Non-pigmented ciliary epithelial cell (primary cell): ENCODE results near the gene PDE4B.

Experiments
- DNase-seq: peaks from one replicate; pipeline ENCODE4 v3.0.0-alpha.2; 2010; ENCODE audit warnings: low read depth

The PDE4B gene

DNA sequence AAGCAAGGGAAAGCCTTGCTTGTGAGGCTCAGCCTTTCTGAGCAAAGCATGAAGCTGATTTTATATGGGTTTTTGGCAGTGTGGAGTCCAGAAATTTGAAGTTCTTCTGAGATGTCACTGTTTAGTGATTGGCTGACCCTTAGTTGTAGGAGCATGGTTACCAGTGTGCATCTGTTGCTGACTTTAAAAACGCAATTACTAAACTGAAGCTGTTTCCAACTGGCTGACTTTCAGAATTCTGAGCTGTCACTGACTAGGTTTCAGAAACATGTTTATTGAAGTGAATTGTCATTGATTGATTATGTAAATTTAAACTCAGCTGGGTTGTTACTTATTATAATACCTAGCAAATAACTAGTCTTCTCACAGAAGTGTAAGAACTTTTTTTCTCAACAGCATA lies 89.4 kb downstream of the PDE4B start:
- DNase-seq, result no peak

DNA sequence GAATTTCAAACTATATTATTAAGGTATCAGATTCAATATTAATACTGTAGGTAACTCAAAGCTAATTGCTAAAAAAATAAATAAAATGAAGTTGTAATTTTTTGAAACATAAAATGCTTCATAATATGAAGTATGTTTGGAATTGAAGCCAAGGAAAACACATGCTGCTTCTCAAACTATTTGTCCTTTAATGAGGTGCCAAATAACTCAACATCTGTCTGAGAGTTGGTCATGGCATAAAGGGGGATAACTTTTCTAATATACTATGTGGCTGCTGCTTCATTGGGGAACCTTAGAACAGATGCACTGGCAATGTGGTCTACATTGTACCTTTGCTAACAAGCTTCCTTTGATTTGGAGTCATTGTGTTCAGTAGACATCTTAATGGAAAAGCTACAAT lies 96.7 kb downstream of the PDE4B start:
- DNase-seq, result no peak

DNA sequence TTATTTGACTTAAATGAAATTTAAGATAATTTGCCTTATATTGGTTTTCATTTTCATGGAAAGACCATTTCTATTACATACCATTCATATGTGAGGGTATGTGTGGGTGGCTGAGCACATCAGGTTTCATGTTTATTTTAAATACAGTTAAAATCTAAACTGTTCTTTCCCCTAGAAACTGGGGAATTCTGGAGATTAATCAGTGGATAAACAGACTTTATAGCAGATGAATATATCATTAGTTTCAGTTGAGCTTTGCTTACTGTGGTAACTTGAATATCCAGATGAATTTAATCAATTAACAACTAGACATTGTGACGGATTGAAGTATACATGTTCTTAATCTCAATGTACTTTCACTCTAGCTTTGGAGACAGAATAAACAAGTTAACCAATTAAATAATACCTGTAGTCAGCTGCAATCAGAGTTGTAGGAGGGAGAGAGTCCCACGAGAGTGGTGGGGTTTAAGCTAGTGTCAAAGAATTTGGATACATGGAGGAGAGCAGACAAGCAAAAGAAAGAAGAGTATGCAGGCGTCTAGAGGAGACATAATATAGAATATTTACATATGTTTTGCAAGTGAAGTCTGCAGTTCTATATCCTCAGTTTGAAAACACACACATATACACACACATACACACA lies 97.6 kb downstream of the PDE4B start:
- DNase-seq, result no peak

DNA sequence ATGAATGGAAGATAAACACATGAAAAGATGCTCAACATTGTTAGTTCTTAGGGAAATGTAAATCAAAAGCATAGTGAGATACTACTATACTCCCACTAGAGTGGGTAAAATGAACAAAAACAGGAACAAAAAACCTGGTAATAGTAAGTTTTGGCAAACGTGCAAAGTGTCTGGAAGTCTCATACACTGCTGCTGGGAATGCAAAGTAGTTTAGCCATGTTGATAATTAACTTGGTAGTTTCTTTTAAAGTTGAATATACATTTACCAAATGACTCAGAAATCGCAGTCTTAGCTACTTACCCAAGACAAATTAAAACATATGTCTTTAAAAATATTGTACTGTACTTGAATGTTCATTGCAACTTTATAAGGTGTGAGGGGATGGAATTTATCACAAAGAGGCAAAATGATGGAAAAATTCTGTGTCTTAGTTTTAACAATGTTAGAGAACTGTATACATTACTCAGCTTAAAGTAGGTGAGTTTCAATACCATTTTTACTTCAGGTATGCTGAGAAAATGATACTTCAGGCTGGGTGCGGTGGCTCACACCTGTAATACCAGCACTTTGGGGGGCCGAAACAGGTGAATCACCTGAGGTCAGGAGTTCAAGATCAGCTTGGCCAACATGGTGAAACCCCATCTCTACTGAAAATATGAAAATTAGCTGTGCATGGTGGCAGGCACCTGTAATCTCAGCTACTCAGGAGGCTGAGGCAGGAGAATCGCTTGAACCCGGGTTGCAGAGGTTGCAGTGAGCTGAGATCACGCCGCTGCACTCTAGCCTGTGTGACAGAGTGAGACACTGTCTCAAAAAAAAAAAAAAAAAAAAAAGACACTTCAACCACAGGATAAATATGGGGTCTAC lies 102.3 kb downstream of the PDE4B start:
- no peak for DNase-seq

DNA sequence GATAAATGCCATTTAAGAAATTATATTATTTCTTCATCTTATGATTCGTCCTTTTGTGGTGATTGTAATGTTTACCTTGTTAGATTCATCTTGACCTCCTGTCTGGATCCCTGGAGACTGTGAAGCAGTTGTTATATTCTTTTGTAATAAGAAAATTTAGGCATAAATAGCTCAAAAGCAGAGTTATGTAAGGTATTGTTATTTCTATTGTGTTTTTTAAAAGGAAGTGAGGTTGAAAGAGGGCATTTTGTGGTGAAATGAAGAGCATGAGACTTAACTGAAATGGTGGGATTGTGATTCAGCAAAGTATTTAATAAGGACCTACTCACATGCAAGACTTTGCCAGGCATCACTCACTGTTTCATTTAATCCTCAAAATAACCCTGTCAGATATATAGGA lies 104.0 kb downstream of the PDE4B start:
- DNase-seq, result no peak

DNA sequence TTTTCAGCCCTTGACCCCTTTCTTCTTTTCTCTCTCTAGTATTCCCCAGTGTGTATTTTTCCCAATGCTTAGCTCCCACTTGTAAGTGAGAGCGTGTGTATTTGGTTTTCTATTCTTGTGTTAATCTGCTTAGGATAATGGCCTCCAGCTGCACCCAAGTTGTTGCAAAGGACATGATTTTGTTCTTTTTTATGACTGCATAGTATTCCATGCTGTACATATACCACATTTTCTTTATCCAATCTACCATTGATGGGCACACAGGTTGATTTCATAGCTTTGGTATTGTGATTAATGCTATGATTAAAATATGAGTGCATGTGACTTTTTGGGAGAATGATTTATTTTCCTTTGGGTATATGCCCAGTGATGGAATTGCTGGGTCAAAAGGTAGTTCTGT lies 104.8 kb downstream of the PDE4B start:
- no peak for DNase-seq

DNA sequence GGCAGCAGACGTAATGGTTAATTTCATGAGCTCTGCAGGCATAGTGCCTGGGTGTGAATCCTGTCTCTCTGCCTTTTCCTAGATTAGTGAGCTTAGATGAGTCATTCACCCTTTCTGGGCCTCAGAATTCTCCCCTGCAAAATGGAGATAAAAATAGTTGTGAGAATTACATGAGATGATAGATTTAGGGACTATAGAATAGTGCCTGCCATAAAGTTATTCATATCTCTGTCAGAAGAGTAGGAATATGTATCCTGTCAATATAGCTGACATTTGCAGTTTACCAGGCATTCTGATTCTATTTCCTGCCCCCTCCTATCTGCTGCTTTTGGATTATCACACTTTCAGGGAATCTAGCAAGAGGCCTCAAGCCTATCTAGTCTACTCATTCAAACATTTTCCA lies 112.0 kb downstream of the PDE4B start:
- DNase-seq, result no peak

DNA sequence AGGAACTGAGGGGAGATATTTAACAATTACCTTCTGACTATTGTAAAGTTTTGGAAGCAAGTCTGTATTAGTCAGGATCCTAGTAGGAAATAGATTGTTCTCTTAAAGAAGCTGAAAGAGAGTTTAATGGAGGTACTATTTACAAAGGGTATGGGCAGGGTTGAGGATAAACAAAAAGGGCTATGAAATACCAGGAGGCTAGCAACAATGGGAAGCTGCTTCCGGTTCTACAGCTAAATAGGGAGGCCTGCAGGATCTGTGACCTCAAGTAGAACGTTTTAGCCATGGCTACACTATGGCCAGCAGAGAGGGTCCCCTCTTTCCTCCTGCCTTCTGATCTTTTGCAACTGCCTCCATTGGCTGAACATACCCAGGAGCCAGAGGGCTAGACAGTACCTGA lies 117.7 kb downstream of the PDE4B start:
- no peak for DNase-seq

DNA sequence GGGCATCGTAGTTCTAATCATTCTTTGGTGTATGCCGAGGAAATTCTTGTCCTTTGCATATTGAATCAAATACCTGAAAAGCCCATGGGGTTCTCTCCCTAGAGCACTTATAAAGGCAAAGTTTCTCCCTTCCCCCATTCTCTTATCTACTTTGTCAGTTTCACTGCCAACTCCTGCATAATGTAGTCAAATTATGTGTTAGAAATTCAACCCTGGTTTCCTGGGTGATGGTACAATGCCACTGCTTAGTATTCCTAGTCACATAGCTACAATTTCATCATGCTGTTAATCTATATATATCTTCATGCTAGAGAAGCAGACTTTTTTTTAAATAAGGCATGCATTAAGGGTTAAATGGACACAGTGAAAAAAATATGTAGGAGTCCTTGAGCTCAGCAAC lies 119.0 kb downstream of the PDE4B start:
- no peak for DNase-seq

DNA sequence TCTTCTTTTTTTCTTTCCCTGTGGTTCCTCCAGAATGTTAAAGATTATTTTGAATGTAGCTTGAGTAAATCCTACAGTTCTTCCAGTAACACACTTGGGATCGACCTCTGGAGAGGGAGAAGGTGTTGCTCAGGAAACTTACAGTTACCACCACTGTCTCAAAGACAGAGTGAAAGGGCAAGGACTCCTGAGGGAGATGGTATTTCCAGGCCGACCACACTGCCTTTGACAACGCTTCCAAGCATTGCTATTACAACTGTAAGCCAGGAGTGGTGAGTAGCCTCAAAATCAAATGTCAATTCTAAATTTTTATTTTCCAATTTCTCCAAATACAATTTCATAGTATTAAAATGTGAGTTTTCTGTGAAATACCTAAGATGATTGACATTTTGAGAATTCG lies 125.9 kb downstream of the PDE4B start:
- no peak for DNase-seq

DNA sequence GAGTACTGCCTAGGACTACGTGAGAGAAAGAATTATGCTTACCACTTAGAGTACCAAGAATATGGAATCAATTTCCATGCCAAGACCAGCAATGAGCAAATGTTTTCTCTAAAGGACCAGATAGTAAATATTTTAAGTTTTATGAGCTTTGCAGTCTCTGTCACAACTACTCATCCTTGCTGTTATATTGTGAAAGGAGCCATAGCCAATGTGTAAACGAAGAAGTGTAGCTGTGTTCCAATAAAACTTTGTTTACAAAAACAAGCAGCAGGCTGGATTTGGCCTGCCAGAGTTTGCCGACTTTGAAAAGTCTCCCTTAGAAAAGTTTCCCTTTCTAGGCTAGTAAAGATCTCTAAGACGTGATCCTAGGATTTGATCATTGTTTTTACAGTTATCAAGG lies 128.8 kb downstream of the PDE4B start:
- no peak for DNase-seq

DNA sequence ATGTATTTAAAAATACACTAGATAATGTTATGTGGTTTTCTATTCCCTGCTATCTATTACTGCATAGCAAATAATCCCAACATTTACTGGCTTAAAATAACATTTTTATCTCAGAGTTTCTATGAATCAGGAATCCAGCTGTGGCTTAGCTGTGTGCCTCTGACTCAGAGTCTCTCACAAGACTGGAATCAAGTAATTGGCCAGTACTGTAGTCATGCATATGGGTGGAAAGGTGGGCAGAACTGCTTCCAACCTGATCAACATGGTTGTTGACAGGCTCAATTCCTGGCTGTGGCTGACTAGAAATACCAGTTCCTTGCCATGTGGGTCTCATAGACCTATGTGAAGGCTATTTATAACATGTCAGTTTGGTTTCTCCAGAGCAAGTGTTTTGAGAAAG lies 131.8 kb downstream of the PDE4B start:
- peak; percentile 80 for DNase-seq

DNA sequence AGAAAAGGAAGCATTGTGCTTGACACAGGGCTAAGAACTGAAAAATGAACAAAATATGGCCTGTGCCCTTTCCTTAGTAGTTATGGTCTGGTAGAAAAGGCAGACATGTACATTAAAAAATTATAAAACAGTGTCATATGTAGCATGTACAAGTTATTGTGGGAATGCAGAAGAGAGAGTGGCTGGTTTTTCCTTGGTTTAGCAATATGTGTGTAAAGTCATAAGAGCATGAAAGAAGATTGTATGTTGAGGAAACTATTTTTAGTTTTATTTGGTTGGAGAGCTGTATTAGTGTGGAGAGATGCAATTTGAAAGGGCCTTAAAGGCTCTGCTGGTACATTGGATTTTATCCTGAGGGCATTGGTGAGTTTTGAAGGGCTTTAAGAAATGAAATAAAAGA lies 145.8 kb downstream of the PDE4B start:
- no peak for DNase-seq

DNA sequence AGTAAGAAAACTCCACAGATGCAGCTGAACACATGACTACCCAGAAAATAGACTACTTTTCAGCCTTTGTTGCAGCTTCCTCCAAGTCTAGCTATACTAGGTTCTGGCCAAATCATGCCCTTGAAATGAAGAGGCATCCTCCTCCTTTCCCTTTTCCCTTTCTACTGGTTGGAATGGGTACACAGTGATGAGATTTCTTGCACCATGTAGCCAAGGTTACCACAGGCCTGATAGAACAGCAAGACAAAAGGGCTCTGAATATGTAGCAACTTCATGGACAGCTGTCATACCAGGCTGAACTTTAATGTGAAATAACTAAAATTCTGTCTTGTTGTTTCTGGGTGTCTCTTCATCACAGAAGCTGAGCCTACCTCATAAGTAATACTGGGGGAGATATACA lies 146.5 kb downstream of the PDE4B start:
- DNase-seq, result no peak

DNA sequence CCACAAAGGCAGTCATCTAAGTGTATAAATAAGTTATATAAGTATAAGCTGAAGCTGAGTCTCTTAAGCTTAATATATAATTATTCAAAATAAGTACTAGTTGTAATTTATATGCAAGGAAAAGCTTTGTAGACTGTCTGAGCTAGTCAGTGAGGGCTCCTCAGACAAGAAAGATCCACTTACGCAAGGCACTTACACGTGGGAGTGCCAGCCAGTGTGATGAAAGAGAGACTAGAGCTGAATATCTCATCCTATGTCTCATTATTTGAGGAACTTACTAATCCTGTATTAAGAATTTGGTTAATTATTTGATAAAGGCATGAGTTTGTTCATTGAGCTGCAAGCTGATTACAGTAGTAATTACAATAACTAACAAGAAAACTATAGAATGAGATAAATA lies 146.9 kb downstream of the PDE4B start:
- DNase-seq, result no peak

DNA sequence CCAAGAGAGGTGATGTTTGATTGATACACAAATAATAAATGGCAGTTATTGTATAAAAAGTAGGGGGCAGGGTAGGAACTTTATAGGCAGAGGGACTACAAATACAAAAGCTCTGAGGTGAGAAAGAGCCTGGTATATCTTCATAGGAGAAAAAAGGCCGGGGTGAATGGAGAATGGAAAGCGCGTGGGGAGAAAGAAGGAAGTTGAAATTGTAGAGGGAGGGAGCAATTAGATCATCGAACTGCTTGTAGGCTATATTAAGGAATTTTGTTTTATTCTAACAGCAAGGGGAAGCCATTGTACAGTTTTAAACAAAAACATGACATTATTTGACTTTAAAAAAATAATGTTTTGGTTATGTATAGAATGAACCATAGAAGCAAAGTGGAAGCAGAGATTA lies 147.4 kb downstream of the PDE4B start:
- DNase-seq, result no peak

DNA sequence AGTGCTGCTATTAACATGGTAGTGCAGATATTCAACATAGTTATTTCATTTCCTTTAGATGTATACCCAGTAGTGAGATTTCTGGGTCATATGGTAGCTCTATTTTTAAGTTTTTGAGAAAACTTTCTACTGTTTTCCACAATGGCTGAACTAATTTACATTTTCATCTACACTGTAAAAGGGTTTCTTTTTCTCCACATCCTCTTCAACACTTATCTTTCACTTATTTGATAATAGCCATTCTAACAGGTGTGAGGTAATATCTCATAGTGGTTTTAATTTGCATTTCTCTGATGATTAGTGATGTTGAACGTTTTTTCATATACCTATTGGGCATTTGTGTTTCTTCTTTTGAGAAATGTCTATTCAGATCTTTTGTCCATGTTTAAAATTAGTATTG lies 149.8 kb downstream of the PDE4B start:
- DNase-seq, result no peak

DNA sequence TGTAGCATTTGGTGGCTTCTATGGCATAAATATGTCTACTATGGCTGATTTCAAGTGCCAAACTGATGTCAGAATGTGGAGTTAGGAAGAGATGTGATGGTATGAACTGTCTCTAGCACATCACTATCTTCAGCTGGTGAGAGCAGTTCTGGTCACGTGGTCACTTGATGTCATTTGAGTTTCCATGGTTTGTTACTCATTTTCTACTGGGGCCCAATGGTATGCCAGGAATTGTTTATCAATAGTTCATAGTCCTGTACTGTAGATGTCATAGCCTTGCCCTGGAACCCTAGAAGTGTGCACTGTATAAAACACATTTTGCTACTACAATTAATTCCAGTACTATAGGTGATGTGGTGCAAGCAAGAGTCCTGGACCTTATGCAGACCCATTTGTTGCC lies 153.7 kb downstream of the PDE4B start:
- no peak for DNase-seq

DNA sequence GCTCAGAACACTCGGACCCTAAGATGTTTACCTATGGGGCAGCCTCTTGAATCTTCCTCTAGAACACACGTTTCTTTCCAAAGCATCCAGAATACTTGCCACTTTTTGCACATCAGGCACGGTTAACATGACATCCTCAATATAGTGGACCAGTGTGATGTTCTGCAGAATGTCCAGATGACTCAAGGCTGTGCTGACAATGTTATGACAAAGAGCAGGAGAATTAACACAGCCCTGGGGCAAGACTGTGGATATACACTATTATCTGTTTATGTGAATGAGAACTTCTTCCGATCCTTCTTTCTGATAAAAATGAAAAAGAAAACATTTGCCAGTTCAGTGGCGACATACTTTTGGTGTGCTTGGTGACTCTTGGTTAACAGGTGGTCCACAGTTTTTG lies 154.3 kb downstream of the PDE4B start:
- no peak for DNase-seq

DNA sequence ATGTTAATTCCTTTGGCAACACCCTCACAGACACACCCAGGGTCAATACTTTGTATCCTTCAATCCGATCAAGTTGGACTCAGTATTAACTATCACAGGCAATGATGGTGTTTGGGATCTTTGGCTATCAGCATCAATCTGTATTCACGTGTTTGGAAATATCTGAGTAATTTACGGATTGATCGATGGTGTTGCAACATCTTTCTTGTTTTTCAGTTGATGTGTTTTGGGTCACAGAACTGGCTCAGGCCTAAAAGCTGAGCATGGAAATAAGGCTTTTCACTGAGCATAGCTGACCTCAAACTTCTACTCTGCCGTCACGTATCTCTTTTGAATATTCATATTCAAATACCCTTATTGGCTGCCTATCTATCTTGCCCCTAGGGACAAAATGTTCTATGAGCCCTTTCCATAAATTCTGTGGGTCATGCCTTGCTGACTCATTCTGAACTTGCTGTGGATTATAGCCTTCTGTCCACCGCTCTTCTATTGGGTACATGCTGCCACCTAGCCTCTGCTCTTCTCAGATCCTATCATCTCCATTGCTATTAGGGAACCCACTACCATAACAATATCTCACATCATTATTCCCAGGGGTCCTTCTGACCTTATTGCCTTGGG lies 156.0 kb downstream of the PDE4B start:
- no peak for DNase-seq

DNA sequence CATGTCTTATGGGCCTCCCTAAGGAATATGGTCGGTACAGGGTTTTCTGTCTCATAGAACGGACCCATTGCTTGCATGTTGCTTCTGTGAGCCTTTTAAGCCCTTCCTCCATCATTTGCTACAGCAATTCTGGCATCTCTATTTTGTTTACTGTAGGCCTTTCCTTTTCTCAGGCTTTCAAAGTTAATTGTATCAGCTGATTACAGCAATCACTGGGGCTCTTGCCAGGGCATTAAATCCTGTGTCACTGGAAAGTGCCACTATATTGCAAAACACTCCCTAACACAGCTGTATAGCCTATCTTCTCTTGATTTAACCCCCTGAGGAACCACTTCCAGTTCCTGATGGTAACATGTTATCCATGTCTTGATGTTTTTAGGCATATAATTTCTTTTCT lies 156.5 kb downstream of the PDE4B start:
- no peak for DNase-seq

DNA sequence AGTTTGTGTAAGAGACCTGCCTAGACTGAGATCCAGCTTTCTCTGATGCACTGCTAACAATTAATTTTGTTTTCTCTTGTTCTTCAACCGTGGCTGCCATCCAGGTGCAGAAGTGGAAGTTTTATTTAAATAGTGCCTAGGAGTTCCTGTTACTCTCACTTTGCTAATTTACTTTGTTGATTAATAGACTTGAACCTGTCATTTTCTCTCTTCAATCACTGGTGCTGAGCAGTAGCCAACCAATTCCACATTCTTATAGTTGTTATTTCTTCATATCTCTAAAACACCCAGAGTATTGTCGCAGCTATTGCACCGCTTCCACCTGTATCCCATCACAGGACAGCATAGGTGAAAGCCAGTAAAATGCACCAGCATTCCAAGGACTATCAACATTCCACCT lies 157.2 kb downstream of the PDE4B start:
- DNase-seq, result no peak

DNA sequence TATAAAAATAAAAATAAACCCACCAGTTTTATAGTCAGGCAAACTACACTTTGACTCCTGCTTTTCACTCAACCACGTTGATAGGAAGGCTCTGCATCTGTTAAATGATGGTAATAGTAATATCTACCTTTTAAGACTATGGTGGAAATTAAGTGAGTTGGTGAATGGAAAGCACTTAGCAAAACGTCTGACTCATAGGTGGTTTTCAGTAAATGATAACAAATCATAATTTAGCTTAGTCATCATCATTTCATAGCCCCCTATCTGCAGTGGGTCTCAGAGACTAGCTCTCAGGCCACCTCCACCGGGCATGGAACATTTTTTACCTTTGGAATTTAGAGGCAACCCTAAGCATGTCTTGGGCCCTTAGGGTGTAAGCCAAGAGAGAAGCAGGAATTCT lies 160.0 kb downstream of the PDE4B start:
- DNase-seq, result no peak

DNA sequence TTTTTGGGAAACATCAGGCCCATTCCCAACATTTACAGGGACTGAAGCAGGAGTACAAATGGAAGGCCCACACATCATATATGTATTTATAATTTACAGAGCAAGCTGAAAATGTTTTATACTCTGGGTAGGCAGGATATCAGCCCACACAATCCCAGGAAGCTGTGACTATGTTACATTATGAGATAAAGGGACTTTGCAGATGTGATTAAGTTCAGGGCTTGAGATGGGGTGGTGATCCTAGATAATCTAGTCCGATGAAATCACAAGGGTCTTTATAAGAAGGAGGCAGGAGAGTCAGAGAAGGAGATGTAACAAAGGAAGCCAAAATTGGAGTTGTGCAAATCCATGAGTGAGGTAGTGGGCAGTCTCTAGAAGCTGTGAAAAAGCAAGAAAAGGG lies 160.5 kb downstream of the PDE4B start:
- DNase-seq, result no peak
